HL-60 (cell line): ENCODE results near the gene PRRC2B.

Experiments used
- POLR2AphosphoS5 ChIP-seq: IDR thresholded peaks from 2 replicates; pipeline ENCODE4 v1.6.1; 2012; ENCODE audit warnings: low read depth
- SPI1 ChIP-seq: IDR thresholded peaks from 2 replicates; pipeline ENCODE4 v1.6.1; 2012; ENCODE audit warnings: low read depth, mild to moderate bottlenecking, borderline replicate concordance
- TF ChIP-seq, protein P1 (sequence below): IDR thresholded peaks from one replicate; pipeline ENCODE4 v1.5.1; 2011; ENCODE audit warnings: low read length, control low read depth, inconsistent platforms; ENCODE audit not compliant: insufficient read depth
- TF ChIP-seq, protein P2 (sequence below): IDR thresholded peaks from 2 replicates; pipeline ENCODE4 v1.6.1; 2012; ENCODE audit warnings: low read depth; ENCODE audit not compliant: insufficient replicate concordance

DNA sequence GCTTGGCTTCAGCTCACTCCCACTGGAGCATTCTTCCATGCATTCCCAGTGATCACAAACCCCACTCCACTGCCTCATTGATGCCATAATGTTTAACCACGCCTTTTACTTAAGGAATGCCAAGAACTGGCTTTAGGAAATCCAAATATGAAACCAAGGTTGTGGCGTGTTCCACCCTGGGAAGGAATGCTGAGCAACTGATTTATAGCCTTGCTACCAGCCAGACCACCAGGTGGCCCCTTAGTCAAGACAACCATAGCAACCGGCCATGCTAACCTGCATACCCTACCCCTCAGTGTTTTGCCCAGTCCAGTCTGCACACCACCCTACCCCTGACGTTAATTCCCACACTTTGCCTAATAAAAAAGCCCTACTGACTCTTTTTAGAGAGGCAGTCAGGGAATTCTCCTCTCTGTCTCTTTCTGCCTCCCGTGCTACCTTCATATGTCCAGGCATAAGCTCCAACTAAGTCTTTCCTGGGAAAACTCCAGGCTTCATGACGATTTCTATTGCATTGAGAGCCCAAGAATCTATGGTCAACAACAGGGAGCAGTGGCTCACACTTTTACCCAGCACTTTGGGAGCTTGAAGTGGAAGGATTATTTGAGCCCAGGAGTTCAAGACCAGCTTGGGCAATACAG is 27.0 kb upstream of the PRRC2B start:
- TF ChIP-seq, protein P1, sequence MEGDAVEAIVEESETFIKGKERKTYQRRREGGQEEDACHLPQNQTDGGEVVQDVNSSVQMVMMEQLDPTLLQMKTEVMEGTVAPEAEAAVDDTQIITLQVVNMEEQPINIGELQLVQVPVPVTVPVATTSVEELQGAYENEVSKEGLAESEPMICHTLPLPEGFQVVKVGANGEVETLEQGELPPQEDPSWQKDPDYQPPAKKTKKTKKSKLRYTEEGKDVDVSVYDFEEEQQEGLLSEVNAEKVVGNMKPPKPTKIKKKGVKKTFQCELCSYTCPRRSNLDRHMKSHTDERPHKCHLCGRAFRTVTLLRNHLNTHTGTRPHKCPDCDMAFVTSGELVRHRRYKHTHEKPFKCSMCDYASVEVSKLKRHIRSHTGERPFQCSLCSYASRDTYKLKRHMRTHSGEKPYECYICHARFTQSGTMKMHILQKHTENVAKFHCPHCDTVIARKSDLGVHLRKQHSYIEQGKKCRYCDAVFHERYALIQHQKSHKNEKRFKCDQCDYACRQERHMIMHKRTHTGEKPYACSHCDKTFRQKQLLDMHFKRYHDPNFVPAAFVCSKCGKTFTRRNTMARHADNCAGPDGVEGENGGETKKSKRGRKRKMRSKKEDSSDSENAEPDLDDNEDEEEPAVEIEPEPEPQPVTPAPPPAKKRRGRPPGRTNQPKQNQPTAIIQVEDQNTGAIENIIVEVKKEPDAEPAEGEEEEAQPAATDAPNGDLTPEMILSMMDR: no peak
- no peak for TF ChIP-seq POLR2AphosphoS5
- TF ChIP-seq SPI1: no peak
- TF ChIP-seq, protein P2, sequence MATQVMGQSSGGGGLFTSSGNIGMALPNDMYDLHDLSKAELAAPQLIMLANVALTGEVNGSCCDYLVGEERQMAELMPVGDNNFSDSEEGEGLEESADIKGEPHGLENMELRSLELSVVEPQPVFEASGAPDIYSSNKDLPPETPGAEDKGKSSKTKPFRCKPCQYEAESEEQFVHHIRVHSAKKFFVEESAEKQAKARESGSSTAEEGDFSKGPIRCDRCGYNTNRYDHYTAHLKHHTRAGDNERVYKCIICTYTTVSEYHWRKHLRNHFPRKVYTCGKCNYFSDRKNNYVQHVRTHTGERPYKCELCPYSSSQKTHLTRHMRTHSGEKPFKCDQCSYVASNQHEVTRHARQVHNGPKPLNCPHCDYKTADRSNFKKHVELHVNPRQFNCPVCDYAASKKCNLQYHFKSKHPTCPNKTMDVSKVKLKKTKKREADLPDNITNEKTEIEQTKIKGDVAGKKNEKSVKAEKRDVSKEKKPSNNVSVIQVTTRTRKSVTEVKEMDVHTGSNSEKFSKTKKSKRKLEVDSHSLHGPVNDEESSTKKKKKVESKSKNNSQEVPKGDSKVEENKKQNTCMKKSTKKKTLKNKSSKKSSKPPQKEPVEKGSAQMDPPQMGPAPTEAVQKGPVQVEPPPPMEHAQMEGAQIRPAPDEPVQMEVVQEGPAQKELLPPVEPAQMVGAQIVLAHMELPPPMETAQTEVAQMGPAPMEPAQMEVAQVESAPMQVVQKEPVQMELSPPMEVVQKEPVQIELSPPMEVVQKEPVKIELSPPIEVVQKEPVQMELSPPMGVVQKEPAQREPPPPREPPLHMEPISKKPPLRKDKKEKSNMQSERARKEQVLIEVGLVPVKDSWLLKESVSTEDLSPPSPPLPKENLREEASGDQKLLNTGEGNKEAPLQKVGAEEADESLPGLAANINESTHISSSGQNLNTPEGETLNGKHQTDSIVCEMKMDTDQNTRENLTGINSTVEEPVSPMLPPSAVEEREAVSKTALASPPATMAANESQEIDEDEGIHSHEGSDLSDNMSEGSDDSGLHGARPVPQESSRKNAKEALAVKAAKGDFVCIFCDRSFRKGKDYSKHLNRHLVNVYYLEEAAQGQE: no peak
